ENCODE data around the gene GALNT16.
A peak's percentile ranks its signal among the peaks of the same experiment; 100 is the strongest.

GALNT16 gene

DNA sequence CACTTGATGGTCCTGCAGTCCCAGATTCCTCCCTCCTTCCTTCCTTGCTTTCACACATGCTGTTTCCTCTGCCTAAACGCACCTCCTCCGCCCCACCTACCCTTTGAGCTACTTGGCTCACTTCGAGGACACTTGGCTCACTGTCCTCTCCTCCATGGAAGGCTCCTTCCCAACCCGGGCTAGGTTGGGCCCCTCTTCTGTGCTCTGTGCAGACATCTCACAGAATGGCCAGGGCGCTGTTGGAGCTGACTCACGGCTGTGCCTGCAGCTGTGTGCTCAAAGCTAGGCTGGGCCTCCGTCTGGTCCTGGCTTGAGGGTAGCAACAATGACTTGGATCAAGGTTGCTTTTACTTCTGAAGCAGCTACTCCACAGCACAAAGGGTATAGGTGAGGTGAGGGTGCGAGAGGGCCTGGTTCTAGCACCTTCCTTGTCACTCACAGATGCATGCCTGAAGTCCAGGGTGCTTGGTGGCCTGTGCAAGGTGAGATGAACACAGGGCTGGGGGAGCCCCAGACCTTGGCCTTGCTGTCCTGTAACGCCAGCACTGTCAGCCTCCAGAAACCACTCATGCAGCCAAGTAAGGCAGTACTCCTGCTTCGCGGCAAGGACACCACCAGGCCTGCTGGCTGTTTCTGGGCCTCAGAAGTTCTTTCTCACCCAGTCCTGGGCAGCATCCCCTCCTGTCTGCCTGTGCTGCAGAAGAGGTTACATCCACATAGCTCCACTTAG, 61.8 kb downstream of the GALNT16 start:
- TF ChIP-seq, protein P1, sequence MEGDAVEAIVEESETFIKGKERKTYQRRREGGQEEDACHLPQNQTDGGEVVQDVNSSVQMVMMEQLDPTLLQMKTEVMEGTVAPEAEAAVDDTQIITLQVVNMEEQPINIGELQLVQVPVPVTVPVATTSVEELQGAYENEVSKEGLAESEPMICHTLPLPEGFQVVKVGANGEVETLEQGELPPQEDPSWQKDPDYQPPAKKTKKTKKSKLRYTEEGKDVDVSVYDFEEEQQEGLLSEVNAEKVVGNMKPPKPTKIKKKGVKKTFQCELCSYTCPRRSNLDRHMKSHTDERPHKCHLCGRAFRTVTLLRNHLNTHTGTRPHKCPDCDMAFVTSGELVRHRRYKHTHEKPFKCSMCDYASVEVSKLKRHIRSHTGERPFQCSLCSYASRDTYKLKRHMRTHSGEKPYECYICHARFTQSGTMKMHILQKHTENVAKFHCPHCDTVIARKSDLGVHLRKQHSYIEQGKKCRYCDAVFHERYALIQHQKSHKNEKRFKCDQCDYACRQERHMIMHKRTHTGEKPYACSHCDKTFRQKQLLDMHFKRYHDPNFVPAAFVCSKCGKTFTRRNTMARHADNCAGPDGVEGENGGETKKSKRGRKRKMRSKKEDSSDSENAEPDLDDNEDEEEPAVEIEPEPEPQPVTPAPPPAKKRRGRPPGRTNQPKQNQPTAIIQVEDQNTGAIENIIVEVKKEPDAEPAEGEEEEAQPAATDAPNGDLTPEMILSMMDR (IDR thresholded peaks at IDR 0.05) = no peak
- no peak overlapping the region for H3K4me3 ChIP-seq
- DNase-seq (ENCODE audit: low spot score) = no peak
- no peak overlapping the region for H3K27ac ChIP-seq

DNA sequence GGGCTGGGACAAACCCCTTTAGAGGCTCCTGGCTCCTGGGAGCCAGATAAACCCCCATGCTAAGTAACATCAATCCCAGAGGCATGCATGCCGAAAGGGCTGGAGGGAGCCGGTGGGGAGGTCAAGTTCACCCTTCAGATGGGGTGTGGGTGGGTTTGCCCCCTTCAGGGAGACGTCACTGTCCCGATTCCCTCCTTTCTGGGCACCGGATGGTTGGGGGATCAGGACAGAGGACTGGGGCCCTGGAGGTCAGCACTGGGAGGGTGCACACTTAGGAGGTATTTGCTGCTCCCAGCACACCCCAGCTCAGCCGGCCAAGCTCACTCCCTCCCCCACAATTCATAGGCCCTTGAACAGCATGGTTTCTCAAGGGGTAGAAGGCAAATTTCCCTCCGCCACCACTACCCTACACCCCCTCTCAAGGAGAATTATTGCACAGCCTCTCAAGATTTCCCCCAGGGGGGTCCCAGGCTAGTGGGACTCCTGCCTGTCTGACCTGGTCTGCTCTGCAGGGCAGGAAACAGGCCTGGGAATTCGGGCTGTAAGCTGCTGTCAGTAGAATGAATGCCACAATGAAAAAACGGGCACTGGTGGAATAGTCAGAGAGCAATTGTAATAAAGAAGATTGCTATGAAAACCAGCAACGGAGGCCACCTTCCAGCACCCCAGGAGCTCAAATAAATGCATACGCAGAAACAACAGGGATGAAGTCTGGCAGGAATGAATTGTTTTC, 63.5 kb downstream of the GALNT16 start:
- peak; percentile 65 for DNase-seq (ENCODE audit: low spot score)
- Histone ChIP-seq H3K27ac (no peak overlapping the region), H3K4me3 (no peak overlapping the region)
- TF ChIP-seq, protein P1 (IDR thresholded peaks at IDR 0.05) = no peak

DNA sequence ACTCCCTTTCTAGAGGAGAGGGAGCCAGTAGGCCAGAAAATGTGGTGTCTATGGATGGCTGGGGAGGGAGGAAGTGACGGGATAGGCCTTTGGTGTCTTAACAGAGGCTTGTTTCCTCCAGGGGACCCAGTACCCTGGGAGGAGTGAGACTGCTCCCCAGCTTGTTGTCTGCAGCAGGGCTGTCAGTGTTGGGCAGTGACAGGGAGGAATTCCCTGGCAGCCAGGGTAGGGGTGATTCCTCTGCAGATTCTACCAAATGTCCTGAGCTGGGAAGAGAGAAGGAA, 64.0 kb downstream of the GALNT16 start:
- TF ChIP-seq, protein P1 (IDR thresholded peaks at IDR 0.05) = no peak
- peak; percentile 33 for DNase-seq (ENCODE audit: low spot score)
- no peak overlapping the region for H3K27ac ChIP-seq
- no peak overlapping the region for H3K4me3 ChIP-seq

DNA sequence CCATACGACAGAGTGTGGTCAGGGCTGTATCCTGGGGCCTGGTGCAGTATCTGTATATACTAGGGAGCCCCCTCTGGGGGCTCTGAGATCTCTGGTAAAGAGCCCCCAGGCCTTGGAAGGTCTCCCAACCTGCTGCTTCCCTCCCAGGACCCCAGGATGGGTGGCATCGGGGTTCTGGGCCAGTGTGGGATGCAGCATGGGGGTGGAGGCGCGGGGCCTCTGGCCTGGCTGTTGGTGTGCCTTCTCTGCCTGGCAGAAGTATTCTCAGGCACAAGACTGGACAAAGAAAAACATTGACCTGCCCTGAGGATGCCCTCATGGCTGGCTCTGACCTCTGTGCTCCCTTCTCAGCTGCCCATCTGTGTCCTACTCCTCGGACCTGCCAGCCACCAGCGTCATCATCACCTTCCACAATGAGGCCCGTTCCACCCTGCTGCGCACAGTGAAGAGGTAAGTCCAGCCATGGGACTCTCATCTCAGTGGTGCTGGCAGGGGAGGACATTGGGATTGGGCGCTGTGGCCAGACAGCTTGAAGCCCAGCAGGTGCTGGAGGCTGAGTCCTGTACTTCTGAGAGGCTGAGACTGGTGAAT, 64.5 kb downstream of the GALNT16 start:
- TF ChIP-seq, protein P1 (IDR thresholded peaks at IDR 0.05) = no peak
- peak; percentile 60 for DNase-seq (ENCODE audit: low spot score)
- no peak overlapping the region for H3K27ac ChIP-seq
- H3K4me3 ChIP-seq = no peak overlapping the region

DNA sequence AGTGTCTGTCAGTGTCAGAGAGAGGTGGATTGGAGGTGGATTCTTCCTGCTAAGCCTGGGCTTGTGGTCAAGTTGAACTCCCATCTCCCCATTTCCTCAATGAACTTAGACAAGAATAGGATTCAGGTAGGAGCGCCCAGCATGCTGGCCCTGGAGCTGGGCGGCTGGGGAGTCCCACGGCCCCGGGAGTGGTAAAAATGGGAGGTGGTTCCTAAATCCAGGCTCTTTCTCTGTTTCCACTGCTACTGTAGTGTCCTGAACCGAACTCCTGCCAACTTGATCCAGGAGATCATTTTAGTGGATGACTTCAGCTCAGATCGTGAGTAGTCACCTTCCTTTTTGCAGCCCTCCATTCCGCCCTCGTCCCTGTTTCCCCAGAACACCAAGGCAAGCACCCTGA, 65.1 kb downstream of the GALNT16 start:
- DNase-seq (ENCODE audit: low spot score) = no peak

DNA sequence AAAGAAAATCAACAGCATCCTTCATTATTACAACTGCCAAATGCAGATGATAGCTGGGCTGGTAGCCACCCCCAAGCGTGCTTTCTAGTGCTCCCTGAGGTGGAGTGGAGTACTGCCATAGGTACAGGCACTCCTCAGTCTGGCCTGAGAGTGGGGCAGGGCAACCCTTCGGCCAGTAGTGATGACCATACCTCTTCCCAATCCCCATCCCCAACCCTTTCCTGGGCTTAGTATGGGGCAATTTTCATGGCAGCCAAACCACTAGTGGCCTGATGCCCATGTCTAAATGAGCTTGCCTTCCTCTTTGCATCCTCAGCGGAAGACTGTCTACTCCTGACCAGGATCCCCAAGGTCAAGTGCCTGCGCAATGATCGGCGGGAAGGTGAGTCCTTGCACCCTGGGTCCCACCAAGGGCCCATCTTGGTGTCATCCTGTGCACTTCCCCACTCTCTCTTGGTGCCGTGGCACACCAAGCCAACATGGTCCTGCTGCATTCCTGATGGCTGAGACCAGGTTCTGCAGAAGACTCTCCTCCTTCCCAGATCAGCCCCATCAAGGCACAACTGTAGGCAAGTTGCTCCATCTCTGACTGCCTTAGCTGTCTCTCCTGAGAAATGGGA, 65.8 kb downstream of the GALNT16 start:
- DNase-seq (ENCODE audit: low spot score) = peak; percentile 47
- TF ChIP-seq, protein P1 (IDR thresholded peaks at IDR 0.05) = no peak
- H3K4me3 ChIP-seq = no peak overlapping the region

More for the DNA sequence above, 65.1 kb downstream of the GALNT16 start:
- Histone ChIP-seq H3K27ac (no peak overlapping the region), H3K4me3 (no peak overlapping the region)
- TF ChIP-seq, protein P1 (IDR thresholded peaks at IDR 0.05) = no peak

More for the DNA sequence above, 65.8 kb downstream of the GALNT16 start:
- no peak overlapping the region for H3K27ac ChIP-seq

Measured in coronary artery (tissue), 2 donors.